GM20000 (cell line): Measurements from ENCODE around the gene ZNF747.
"Not testable (repeated sequence)": the region's sequence is repeated elsewhere in the genome, so short reads cannot be mapped to it uniquely, and the experiment has no call there.

Experiments used
- DNase-seq: peaks from one replicate; pipeline ENCODE4 v3.0.0; 2012; ENCODE audit warnings: low spot score
- CTCF ChIP-seq: IDR thresholded peaks from 2 replicates; pipeline ENCODE4 v1.5.1; 2012; ENCODE audit warnings: mild to moderate bottlenecking, control low read depth; ENCODE audit errors: extremely low read depth, missing control alignments

The ZNF747 gene

GRCh38 chr16:30548416-30549253 is 14.0 kb upstream of the ZNF747 start:
- no peak for TF ChIP-seq CTCF
- no peak for DNase-seq

GRCh38 chr16:30546115-30546514 is 11.5 kb upstream of the ZNF747 start:
- DNase-seq = no peak
- no peak for TF ChIP-seq CTCF

- no peak for TF ChIP-seq CTCF
- DNase-seq = no peak
Observed at GRCh38 chr16:30543067-30543466, 8.4 kb upstream of the ZNF747 start.

- DNase-seq = no peak
- no peak for TF ChIP-seq CTCF
Observed at GRCh38 chr16:30541502-30542329, 7.1 kb upstream of the ZNF747 start.

GRCh38 chr16:30540916-30541464 is 6.3 kb upstream of the ZNF747 start:
- DNase-seq = not testable (repeated sequence)

GRCh38 chr16:30539986-30540526 is 5.4 kb upstream of the ZNF747 start:
- DNase-seq = not testable (repeated sequence)

GRCh38 chr16:30539000-30539964 is 4.6 kb upstream of the ZNF747 start:
- DNase-seq = no peak
- no peak for TF ChIP-seq CTCF

GRCh38 chr16:30536391-30537024 is 1.9 kb upstream of the ZNF747 start:
- not testable (repeated sequence) for DNase-seq
